Smooth muscle cell (in vitro differentiated cells): ENCODE results near the gene CFAP92. TPM values are rescaled to one million over a fixed set of nuclear protein-coding genes. Genes with fewer than 3 reads are reported as not detected.

Source experiments
- DNase-seq: peaks from one replicate; lab custom pipeline; 2025; ENCODE audit not compliant: unreplicated experiment; lab: John Stamatoyannopoulos, UW
- H2AFZ ChIP-seq: fragments of 200-600 bp; sonication (generic); 2 replicates; pipeline ENCODE4 v1.6.0; 2016; ENCODE audit warnings: antibody characterized with exemption, low read depth, mild to moderate bottlenecking
- H3F3A ChIP-seq: fragments of 200-600 bp; sonication (generic); 2 replicates; pipeline ENCODE4 v1.6.0; 2017; ENCODE audit warnings: antibody characterized with exemption, low read depth
- H3K27ac ChIP-seq: fragments of 200-600 bp; sonication (generic); 2 replicates; pipeline ENCODE4 v1.5.1; 2016; ENCODE audit warnings: low read depth, mild to moderate bottlenecking
- H3K27me3 ChIP-seq: fragments of 200-600 bp; sonication (generic); 2 replicates; pipeline ENCODE4 v1.6.1; 2016; ENCODE audit warnings: low read depth, mild to moderate bottlenecking
- H3K36me3 ChIP-seq: fragments of 200-600 bp; sonication (generic); 2 replicates; pipeline ENCODE4 v1.5.1; 2016; ENCODE audit warnings: low read depth
- H3K4me1 ChIP-seq: fragments of 200-600 bp; sonication (generic); 2 replicates; pipeline ENCODE4 v1.5.1; 2016; ENCODE audit warnings: low read depth
- H3K4me2 ChIP-seq: fragments of 200-600 bp; sonication (generic); 2 replicates; pipeline ENCODE4 v1.6.0; 2016; ENCODE audit warnings: mild to moderate bottlenecking
- H3K4me3 ChIP-seq: fragments of 200-600 bp; sonication (generic); 2 replicates; pipeline ENCODE4 v1.5.1; 2016; ENCODE audit warnings: mild to moderate bottlenecking
- H3K79me2 ChIP-seq: fragments of 200-600 bp; sonication (generic); 2 replicates; pipeline ENCODE4 v1.6.0; 2016; ENCODE audit warnings: low read depth, mild to moderate bottlenecking
- H3K9ac ChIP-seq: fragments of 200-600 bp; sonication (generic); 2 replicates; pipeline ENCODE4 v1.6.0; 2016; ENCODE audit warnings: low read depth
- H3K9me3 ChIP-seq: fragments of 200-600 bp; sonication (generic); replicated peaks from 2 replicates; pipeline ENCODE4 v1.5.1; 2016; ENCODE audit warnings: low read depth
- H4K20me1 ChIP-seq: fragments of 200-600 bp; sonication (generic); 2 replicates; pipeline ENCODE4 v1.6.0; 2016; ENCODE audit warnings: low read depth
- WGBS: methylation state at CpG from one replicate; pipeline ENCODE4 v1.1.7; 2016; ENCODE audit warnings: low lambda C conversion rate; 5-methylcytosine and 5-hydroxymethylcytosine counted together
- polyA plus RNA-seq: library from polyadenylated mRNA; unstranded; fragments of >200 nt; fragmentation: Nextera tagmentation; extraction: Ambion mirVana; gene quantifications from 2 replicates; pipeline ENCODE4 v1.2.1, GENCODE V29; 2016
- total RNA-seq: library from RNA; depleted of rRNA; stranded (reverse); fragments of >200 nt; gene quantifications from 2 replicates; pipeline ENCODE4 v1.2.3, GENCODE V29; 2014
- TF ChIP-seq, protein P1 (sequence below): fragments of 200-600 bp; sonication (generic); IDR thresholded peaks from 2 replicates; pipeline ENCODE4 v1.5.1; 2017; ENCODE audit warnings: borderline replicate concordance, mild to moderate bottlenecking, antibody characterized with exemption; ENCODE audit not compliant: insufficient read depth, poor library complexity, severe bottlenecking

Gene CFAP92
- total and polyA plus RNA-seq, 2 experiments from 2014 or later, result 0.67 to 0.85 TPM

DNA sequence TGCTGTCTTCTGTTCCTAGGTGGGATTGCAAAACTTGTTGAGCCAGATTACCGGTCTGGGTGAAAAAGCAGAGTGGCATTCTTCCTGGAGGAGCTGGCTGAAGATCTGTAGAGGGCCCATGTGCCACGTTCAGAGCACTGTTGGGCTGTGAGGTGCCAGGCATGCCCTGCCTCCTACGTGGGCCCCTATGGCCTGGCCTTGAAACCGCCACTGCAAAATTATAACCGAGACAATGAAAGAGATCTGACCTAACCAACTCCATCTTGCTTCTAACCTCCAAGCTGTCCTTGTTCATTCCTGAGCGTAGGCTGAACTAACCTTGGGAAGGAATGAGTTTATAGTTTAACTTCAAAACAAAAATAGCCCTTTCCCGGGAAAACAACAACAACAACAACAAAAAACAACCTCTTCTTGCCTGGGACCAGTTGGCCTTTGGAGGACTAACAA, 115.8 kb downstream of the CFAP92 start:
- Histone ChIP-seq H3F3A (no peaks in the 10 kb centered on the region), H3K27ac (peak overlapping the region; percentile 96), H3K9me3 (no peaks in the 10 kb centered on the region), H3K4me2 (peak overlapping the region; percentile 97), H2AFZ (peak overlapping the region; percentile 73), H3K4me3 (peak overlapping the region; percentile 79), H3K9ac (peak overlapping the region; percentile 92), H3K4me1 (peaks cover 20% of the 10 kb centered on the region), H3K27me3 (no peaks in the 10 kb centered on the region), H3K36me3 (no peaks in the 10 kb centered on the region), H3K79me2 (peaks cover 34% of the 10 kb centered on the region), H4K20me1 (no peaks in the 10 kb centered on the region)
- DNase-seq, result no peak
- WGBS, result 85% methylated on average over 7 of the region's 7 CpGs
- TF ChIP-seq, protein P1, sequence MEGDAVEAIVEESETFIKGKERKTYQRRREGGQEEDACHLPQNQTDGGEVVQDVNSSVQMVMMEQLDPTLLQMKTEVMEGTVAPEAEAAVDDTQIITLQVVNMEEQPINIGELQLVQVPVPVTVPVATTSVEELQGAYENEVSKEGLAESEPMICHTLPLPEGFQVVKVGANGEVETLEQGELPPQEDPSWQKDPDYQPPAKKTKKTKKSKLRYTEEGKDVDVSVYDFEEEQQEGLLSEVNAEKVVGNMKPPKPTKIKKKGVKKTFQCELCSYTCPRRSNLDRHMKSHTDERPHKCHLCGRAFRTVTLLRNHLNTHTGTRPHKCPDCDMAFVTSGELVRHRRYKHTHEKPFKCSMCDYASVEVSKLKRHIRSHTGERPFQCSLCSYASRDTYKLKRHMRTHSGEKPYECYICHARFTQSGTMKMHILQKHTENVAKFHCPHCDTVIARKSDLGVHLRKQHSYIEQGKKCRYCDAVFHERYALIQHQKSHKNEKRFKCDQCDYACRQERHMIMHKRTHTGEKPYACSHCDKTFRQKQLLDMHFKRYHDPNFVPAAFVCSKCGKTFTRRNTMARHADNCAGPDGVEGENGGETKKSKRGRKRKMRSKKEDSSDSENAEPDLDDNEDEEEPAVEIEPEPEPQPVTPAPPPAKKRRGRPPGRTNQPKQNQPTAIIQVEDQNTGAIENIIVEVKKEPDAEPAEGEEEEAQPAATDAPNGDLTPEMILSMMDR, result no peak

DNA sequence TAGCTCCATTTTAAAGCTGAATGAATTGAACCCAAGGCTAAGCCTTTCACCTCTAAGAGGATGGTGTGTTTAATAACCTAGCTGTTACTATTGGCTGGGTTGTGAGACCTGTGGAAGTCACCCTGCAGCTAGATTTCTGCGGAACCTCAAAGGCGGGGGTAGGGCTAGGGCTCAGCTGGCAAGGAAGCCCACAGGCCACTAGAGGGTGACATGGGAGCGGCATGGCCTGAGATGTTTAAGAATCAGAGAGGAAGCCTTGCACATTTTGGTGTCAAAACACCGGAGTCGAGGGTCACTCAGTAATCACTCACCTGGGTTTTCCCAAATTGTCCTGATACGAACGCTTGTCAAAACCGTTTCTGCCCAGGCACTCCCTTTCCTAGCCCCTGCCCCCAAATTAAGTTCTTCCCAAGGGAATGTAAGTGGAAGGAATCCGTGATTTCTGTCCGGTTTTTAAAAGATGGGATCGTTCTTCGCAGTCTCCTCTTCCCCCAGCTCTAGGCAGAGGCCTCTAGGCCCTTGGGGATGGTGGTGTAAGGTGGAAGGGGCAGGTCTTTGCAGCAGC, 118.2 kb downstream of the CFAP92 start:
- H3K79me2 ChIP-seq, result peaks cover 10% of the 10 kb centered on the region
- H3K27ac ChIP-seq, result no peak overlapping the region
- H2AFZ ChIP-seq, result no peak overlapping the region
- no peak overlapping the region for H3K4me2 ChIP-seq
- H3K4me1 ChIP-seq, result peaks cover 18% of the 10 kb centered on the region
- no peak for DNase-seq
- H3K27me3 ChIP-seq, result no peaks in the 10 kb centered on the region
- H4K20me1 ChIP-seq, result no peaks in the 10 kb centered on the region
- H3K4me3 ChIP-seq, result no peak overlapping the region
- TF ChIP-seq, protein P1, result peak; percentile 42
- no peaks in the 10 kb centered on the region for H3K36me3 ChIP-seq
- H3F3A ChIP-seq, result no peaks in the 10 kb centered on the region
- no peaks in the 10 kb centered on the region for H3K9me3 ChIP-seq
- H3K9ac ChIP-seq, result no peak overlapping the region
- WGBS, result 55% methylated on average over 12 of the region's 12 CpGs

DNA sequence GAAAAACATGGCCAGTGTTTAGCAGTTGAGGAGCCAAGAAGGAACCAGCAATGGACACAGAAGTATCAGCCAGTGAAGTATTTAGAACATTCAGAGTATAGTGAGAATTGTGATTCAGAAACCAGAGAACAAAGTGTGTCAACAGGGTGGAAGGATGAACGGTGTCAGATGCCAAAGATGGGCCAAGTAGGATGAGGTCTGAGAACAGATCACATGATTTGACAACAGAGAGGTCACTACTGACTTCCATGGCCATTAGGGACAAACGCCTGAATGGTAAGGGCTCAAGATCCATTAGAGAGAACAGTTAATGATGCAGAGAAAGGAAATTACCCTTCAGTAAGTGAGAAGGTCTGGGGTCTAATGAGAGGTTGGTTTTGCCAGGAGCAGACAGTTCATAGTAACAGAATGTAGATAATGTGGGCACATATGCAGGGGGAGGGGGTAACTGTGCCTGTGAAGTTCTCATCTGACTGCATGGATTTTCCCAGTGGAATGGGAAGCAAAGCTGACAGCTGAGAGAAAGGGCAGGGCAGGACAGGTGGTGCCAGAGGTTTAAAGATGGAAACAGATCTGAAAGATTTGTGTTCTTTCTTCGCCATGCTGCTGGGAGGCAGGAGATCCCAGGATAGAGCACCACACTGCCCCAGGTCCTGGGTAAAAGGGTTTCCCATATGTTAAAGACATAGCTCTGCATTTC, 119.2 kb downstream of the CFAP92 start:
- Histone ChIP-seq H3K27ac (no peak overlapping the region), H3K36me3 (no peaks in the 10 kb centered on the region), H3K4me2 (no peak overlapping the region), H2AFZ (no peak overlapping the region), H3K9ac (no peak overlapping the region), H3K4me1 (peaks cover 12% of the 10 kb centered on the region), H4K20me1 (no peaks in the 10 kb centered on the region), H3K27me3 (no peaks in the 10 kb centered on the region), H3F3A (no peaks in the 10 kb centered on the region), H3K4me3 (no peak overlapping the region), H3K9me3 (no peaks in the 10 kb centered on the region), H3K79me2 (no peaks in the 10 kb centered on the region)
- DNase-seq, result no peak
- WGBS, result 42% methylated on average over 3 of the region's 3 CpGs
- TF ChIP-seq, protein P1, result no peak
